DND-41 (cell line): ENCODE data around the gene GRHPR.

Source experiments
- ATAC-seq: fragments of 200-7000 bp; cut with Tn5 transposase; 3 replicates; pipeline ENCODE4 v1.9.1; 2021; ENCODE audit warnings: low read depth; ENCODE audit not compliant: insufficient read depth
- DNase-seq: peaks from one replicate; pipeline ENCODE4 v3.0.0-alpha.2; 2020
- H2AFZ ChIP-seq: 2 replicates; pipeline ENCODE4 v1.6.0; 2012; ENCODE audit warnings: low read depth, low read length
- H3K27ac ChIP-seq: 2 replicates; pipeline ENCODE4 v1.5.1; 2012; ENCODE audit warnings: low read length, inconsistent platforms
- H3K27me3 ChIP-seq: fragments of 200-600 bp; sonication (generic); 2 replicates; pipeline ENCODE4 v1.6.0; 2012; ENCODE audit warnings: low read length, mild to moderate bottlenecking, inconsistent platforms; ENCODE audit not compliant: insufficient read depth, poor library complexity
- H3K36me3 ChIP-seq: 2 replicates; pipeline ENCODE4 v1.5.1; 2012; ENCODE audit warnings: low read length, inconsistent platforms; ENCODE audit not compliant: insufficient read depth
- H3K4me1 ChIP-seq: 2 replicates; pipeline ENCODE4 v1.5.1; 2012; ENCODE audit warnings: mild to moderate bottlenecking, low read length; ENCODE audit not compliant: insufficient read depth
- H3K4me2 ChIP-seq: 2 replicates; pipeline ENCODE4 v1.6.0; 2012; ENCODE audit warnings: mild to moderate bottlenecking, moderate library complexity, low read length, inconsistent platforms; ENCODE audit not compliant: insufficient read depth
- H3K4me3 ChIP-seq, 2 experiments: fragments of 200-600 bp in 1 of 2; shearing (Covaris generic) in 1 of 2; 2 replicates each; pipeline ENCODE4 v1.5.1; 2012 to 2016; ENCODE audit warnings: inconsistent platforms in 2 of 2, low read length in 2 of 2, mild to moderate bottlenecking in 2 of 2, low read depth in 1 of 2, moderate library complexity in 1 of 2
- H3K79me2 ChIP-seq: 2 replicates; pipeline ENCODE4 v1.6.0; 2012; ENCODE audit warnings: low read length, inconsistent platforms; ENCODE audit not compliant: insufficient read depth
- H3K9ac ChIP-seq: 2 replicates; pipeline ENCODE4 v1.6.0; 2012; ENCODE audit warnings: low read depth, mild to moderate bottlenecking, inconsistent platforms, low read length, moderate library complexity
- H3K9me3 ChIP-seq: 2 replicates; pipeline ENCODE4 v1.5.1; 2012; ENCODE audit warnings: low read length, moderate library complexity, mild to moderate bottlenecking, inconsistent platforms; ENCODE audit not compliant: insufficient read depth, severe bottlenecking
- H4K20me1 ChIP-seq: 2 replicates; pipeline ENCODE4 v1.6.0; 2012; ENCODE audit warnings: low read length; ENCODE audit not compliant: insufficient read depth
- CTCF ChIP-seq: IDR thresholded peaks from 2 replicates; pipeline ENCODE4 v1.5.1; 2012; ENCODE audit warnings: borderline replicate concordance, low read length, moderate library complexity, mild to moderate bottlenecking; ENCODE audit not compliant: poor library complexity, severe bottlenecking; ENCODE audit errors: extremely low read depth
- EZH2 ChIP-seq: IDR thresholded peaks from 3 replicates; pipeline ENCODE4 v1.6.1; 2012; ENCODE audit warnings: borderline replicate concordance, low read depth, mild to moderate bottlenecking, moderate library complexity, low read length, inconsistent platforms; ENCODE audit not compliant: severe bottlenecking

The GRHPR gene

GRCh38 chr9:37382161-37382981, 40.1 kb upstream of the GRHPR start:
- H3K27me3 ChIP-seq: no peaks in the 10 kb centered on the region
- TF ChIP-seq EZH2 (no peak), CTCF (no peak)
- no peaks in the 10 kb centered on the region for H3K9me3 ChIP-seq
- DNase-seq: no peak
- no peak overlapping the region for H3K4me3 ChIP-seq
- no peak overlapping the region for H2AFZ ChIP-seq
- H3K79me2 ChIP-seq: no peaks in the 10 kb centered on the region
- H3K4me1 ChIP-seq: no peaks in the 10 kb centered on the region
- H3K9ac ChIP-seq: no peak overlapping the region
- ATAC-seq: no peak
- H4K20me1 ChIP-seq: no peaks in the 10 kb centered on the region
- H3K27ac ChIP-seq: no peak overlapping the region
- no peak overlapping the region for H3K4me2 ChIP-seq
- H3K36me3 ChIP-seq: no peaks in the 10 kb centered on the region

- Histone ChIP-seq H3K79me2 (no peaks in the 10 kb centered on the region), H4K20me1 (no peaks in the 10 kb centered on the region), H3K4me2 (no peak overlapping the region), H3K9me3 (no peaks in the 10 kb centered on the region), H3K36me3 (no peaks in the 10 kb centered on the region), H3K9ac (no peak overlapping the region), H2AFZ (no peak overlapping the region), H3K27me3 (no peaks in the 10 kb centered on the region), H3K4me3 (no peak overlapping the region), H3K4me1 (no peaks in the 10 kb centered on the region), H3K27ac (no peak overlapping the region)
- ATAC-seq (no peak), DNase-seq (no peak)
- TF ChIP-seq EZH2 (no peak), CTCF (no peak)
These were observed 39.5 kb upstream of the GRHPR start for GRCh38 chr9:37382982-37383357.

- Histone ChIP-seq H3K9me3 (no peaks in the 10 kb centered on the region), H3K79me2 (no peaks in the 10 kb centered on the region), H3K4me1 (no peaks in the 10 kb centered on the region), H3K27ac (no peak overlapping the region), H4K20me1 (no peaks in the 10 kb centered on the region), H3K9ac (no peak overlapping the region), H3K4me3 (no peak overlapping the region), H3K4me2 (no peak overlapping the region), H2AFZ (no peak overlapping the region), H3K27me3 (no peaks in the 10 kb centered on the region), H3K36me3 (no peaks in the 10 kb centered on the region)
- ATAC-seq (no peak), DNase-seq (no peak)
- TF ChIP-seq CTCF (no peak), EZH2 (no peak)
These were observed 39.1 kb upstream of the GRHPR start for GRCh38 chr9:37383393-37383792.
